Peyer's patch (tissue), 4 donors: ENCODE results near the gene WNT5A.

Experiments used
- POLR2A ChIP-seq, 2 donors: fragments of 450-650 bp; IDR thresholded peaks; one replicate each; pipeline ENCODE4 v1.5.1; 2017; ENCODE audit warnings: antibody characterized with exemption in 2 of 2, mild to moderate bottlenecking in 2 of 2, moderate library complexity in 2 of 2
- TF ChIP-seq, protein P1 (sequence below), 6 experiments: fragments of 450-650 bp in 4 of 6; fragments of 200-600 bp in 2 of 6; sonication (generic) in 1 of 6; IDR thresholded peaks; one replicate each; pipeline ENCODE4 v1.5.1; 2017 to 2019; ENCODE audit warnings: antibody characterized with exemption in 6 of 6, mild to moderate bottlenecking in 3 of 6, moderate library complexity in 1 of 6

GRCh38 chr3:55427739-55428138 lies 59.4 kb downstream of the WNT5A start:
- no peak for TF ChIP-seq POLR2A (IDR thresholded peaks at IDR 0.05)
- TF ChIP-seq, protein P1, sequence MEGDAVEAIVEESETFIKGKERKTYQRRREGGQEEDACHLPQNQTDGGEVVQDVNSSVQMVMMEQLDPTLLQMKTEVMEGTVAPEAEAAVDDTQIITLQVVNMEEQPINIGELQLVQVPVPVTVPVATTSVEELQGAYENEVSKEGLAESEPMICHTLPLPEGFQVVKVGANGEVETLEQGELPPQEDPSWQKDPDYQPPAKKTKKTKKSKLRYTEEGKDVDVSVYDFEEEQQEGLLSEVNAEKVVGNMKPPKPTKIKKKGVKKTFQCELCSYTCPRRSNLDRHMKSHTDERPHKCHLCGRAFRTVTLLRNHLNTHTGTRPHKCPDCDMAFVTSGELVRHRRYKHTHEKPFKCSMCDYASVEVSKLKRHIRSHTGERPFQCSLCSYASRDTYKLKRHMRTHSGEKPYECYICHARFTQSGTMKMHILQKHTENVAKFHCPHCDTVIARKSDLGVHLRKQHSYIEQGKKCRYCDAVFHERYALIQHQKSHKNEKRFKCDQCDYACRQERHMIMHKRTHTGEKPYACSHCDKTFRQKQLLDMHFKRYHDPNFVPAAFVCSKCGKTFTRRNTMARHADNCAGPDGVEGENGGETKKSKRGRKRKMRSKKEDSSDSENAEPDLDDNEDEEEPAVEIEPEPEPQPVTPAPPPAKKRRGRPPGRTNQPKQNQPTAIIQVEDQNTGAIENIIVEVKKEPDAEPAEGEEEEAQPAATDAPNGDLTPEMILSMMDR (IDR thresholded peaks at IDR 0.05), result no peak
